ENCODE data around the gene MRPL50.

The MRPL50 gene

GRCh38 chr9:101383361-101383760 lies 15.1 kb downstream of the MRPL50 start:
- Histone ChIP-seq H3K4me3 (replicated peaks; ENCODE audit: insufficient read depth, low read length) (no peak overlapping the region), H3K27ac (replicated peaks) (no peak overlapping the region), H3K27me3 (ENCODE audit: insufficient read depth, poor library complexity, severe bottlenecking) (no peaks in the 10 kb centered on the region)
- no peak for DNase-seq (ENCODE audit: low read depth in 1 of 2, low spot score in 1 of 2)
- TF ChIP-seq, protein P1, sequence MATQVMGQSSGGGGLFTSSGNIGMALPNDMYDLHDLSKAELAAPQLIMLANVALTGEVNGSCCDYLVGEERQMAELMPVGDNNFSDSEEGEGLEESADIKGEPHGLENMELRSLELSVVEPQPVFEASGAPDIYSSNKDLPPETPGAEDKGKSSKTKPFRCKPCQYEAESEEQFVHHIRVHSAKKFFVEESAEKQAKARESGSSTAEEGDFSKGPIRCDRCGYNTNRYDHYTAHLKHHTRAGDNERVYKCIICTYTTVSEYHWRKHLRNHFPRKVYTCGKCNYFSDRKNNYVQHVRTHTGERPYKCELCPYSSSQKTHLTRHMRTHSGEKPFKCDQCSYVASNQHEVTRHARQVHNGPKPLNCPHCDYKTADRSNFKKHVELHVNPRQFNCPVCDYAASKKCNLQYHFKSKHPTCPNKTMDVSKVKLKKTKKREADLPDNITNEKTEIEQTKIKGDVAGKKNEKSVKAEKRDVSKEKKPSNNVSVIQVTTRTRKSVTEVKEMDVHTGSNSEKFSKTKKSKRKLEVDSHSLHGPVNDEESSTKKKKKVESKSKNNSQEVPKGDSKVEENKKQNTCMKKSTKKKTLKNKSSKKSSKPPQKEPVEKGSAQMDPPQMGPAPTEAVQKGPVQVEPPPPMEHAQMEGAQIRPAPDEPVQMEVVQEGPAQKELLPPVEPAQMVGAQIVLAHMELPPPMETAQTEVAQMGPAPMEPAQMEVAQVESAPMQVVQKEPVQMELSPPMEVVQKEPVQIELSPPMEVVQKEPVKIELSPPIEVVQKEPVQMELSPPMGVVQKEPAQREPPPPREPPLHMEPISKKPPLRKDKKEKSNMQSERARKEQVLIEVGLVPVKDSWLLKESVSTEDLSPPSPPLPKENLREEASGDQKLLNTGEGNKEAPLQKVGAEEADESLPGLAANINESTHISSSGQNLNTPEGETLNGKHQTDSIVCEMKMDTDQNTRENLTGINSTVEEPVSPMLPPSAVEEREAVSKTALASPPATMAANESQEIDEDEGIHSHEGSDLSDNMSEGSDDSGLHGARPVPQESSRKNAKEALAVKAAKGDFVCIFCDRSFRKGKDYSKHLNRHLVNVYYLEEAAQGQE (IDR thresholded peaks at IDR 0.05; ENCODE audit: insufficient replicate concordance, low read depth): no peak
- TF ChIP-seq SPI1 (IDR thresholded peaks at IDR 0.05; ENCODE audit: borderline replicate concordance, low read depth): no peak
- TF ChIP-seq POLR2AphosphoS5 (IDR thresholded peaks at IDR 0.05; ENCODE audit: low read depth): no peak
- no peak for TF ChIP-seq CTCF (IDR thresholded peaks at IDR 0.05; ENCODE audit: insufficient read depth, low read length)
- TF ChIP-seq GABPA (IDR thresholded peaks at IDR 0.05; ENCODE audit: low read depth): no peak

GRCh38 chr9:101381833-101382342 lies 16.5 kb downstream of the MRPL50 start:
- TF ChIP-seq SPI1 (IDR thresholded peaks at IDR 0.05; ENCODE audit: borderline replicate concordance, low read depth) (no peak), GABPA (IDR thresholded peaks at IDR 0.05; ENCODE audit: low read depth) (no peak), CTCF (IDR thresholded peaks at IDR 0.05; ENCODE audit: insufficient read depth, low read length) (no peak), POLR2AphosphoS5 (IDR thresholded peaks at IDR 0.05; ENCODE audit: low read depth) (no peak)
- TF ChIP-seq, protein P1 (IDR thresholded peaks at IDR 0.05; ENCODE audit: insufficient replicate concordance, low read depth): no peak
- H3K27ac ChIP-seq (replicated peaks): no peak overlapping the region

GRCh38 chr9:101381118-101381517 lies 17.3 kb downstream of the MRPL50 start:
- Histone ChIP-seq H3K4me3 (replicated peaks; ENCODE audit: insufficient read depth, low read length) (no peak overlapping the region), H3K27me3 (ENCODE audit: insufficient read depth, poor library complexity, severe bottlenecking) (no peaks in the 10 kb centered on the region), H3K27ac (replicated peaks) (no peak overlapping the region)
- no peak for TF ChIP-seq SPI1 (IDR thresholded peaks at IDR 0.05; ENCODE audit: borderline replicate concordance, low read depth)
- no peak for TF ChIP-seq CTCF (IDR thresholded peaks at IDR 0.05; ENCODE audit: insufficient read depth, low read length)
- TF ChIP-seq POLR2AphosphoS5 (IDR thresholded peaks at IDR 0.05; ENCODE audit: low read depth): no peak
- TF ChIP-seq, protein P1 (IDR thresholded peaks at IDR 0.05; ENCODE audit: insufficient replicate concordance, low read depth): no peak
- no peak for TF ChIP-seq GABPA (IDR thresholded peaks at IDR 0.05; ENCODE audit: low read depth)
- no peak for DNase-seq (ENCODE audit: low read depth in 1 of 2, low spot score in 1 of 2)

More at GRCh38 chr9:101381833-101382342, 16.5 kb downstream of the MRPL50 start:
- Histone ChIP-seq H3K27me3 (ENCODE audit: insufficient read depth, poor library complexity, severe bottlenecking) (no peaks in the 10 kb centered on the region), H3K4me3 (replicated peaks; ENCODE audit: insufficient read depth, low read length) (no peak overlapping the region)
- DNase-seq (ENCODE audit: low read depth in 1 of 2, low spot score in 1 of 2): no peak
